Stimulated activated effector memory CD8-positive, alpha-beta T cell treated with anti-CD3 and anti-CD28 coated beads, Interleukin-12 subunit alpha, Interleukin-12 subunit beta, amount 100 ng/mL, for 72 hours (primary cell): ENCODE measurements around the gene FEZF1.
"Not testable (repeated sequence)": the region's sequence is repeated elsewhere in the genome, so short reads cannot be mapped to it uniquely, and the experiment has no call there.

Source experiments
- ATAC-seq: fragments of 150-1000 bp; cut with Tn5 transposase; 2 replicates; pipeline ENCODE4 v1.10.0; 2021
- DNase-seq, 2 donors: peaks; one replicate each; pipeline ENCODE4 v3.0.0; 2021 to 2022; ENCODE audit warnings: low spot score in 2 of 2
- H3K27ac Mint-ChIP-seq: one replicate; pipeline ENCODE4 v1.8.0; 2022; ENCODE audit warnings: mild to moderate bottlenecking, mixed read lengths
- H3K36me3 Mint-ChIP-seq: one replicate; pipeline ENCODE4 v1.8.0; 2022; ENCODE audit warnings: mild to moderate bottlenecking, mixed read lengths
- H3K4me1 Mint-ChIP-seq: one replicate; pipeline ENCODE4 v1.8.0; 2022; ENCODE audit warnings: mixed read lengths
- H3K4me3 Mint-ChIP-seq: one replicate; pipeline ENCODE4 v1.8.0; 2022; ENCODE audit warnings: mild to moderate bottlenecking, mixed read lengths
- H3K9me3 Mint-ChIP-seq: one replicate; pipeline ENCODE4 v1.8.0; 2022; ENCODE audit warnings: mixed read lengths

The FEZF1 gene

GRCh38 chr7:122300956-122301833 lies 3.4 kb downstream of the FEZF1 start:
- Mint-ChIP-seq H3K36me3 (peaks cover 6% of the 10 kb centered on the region), H3K4me1 (no peaks in the 10 kb centered on the region), H3K27ac (no peak overlapping the region), H3K4me3 (no peak overlapping the region), H3K9me3 (peaks cover 7% of the 10 kb centered on the region)
- DNase-seq = no peak
- no peak for ATAC-seq

- Mint-ChIP-seq H3K4me1 (no peaks in the 10 kb centered on the region), H3K27ac (no peak overlapping the region), H3K36me3 (no peaks in the 10 kb centered on the region), H3K9me3 (peaks cover 7% of the 10 kb centered on the region), H3K4me3 (no peak overlapping the region)
- DNase-seq (no peak), ATAC-seq (no peak)
Observed at GRCh38 chr7:122300211-122300932, 4.2 kb downstream of the FEZF1 start.

- ATAC-seq (no peak), DNase-seq (no peak)
- H3K9me3 Mint-ChIP-seq = peaks cover 10% of the 10 kb centered on the region
- no peak overlapping the region for H3K4me3 Mint-ChIP-seq
- H3K27ac Mint-ChIP-seq = no peak overlapping the region
- H3K4me1 Mint-ChIP-seq = no peaks in the 10 kb centered on the region
- H3K36me3 Mint-ChIP-seq = no peaks in the 10 kb centered on the region
Observed at GRCh38 chr7:122299624-122300210, 4.8 kb downstream of the FEZF1 start.

- no peak for DNase-seq
- no peak overlapping the region for H3K4me3 Mint-ChIP-seq
Observed at GRCh38 chr7:122298618-122299017, 5.9 kb downstream of the FEZF1 start.

GRCh38 chr7:122298131-122298530 lies 6.4 kb downstream of the FEZF1 start:
- Mint-ChIP-seq H3K4me3 (no peak overlapping the region), H3K4me1 (no peaks in the 10 kb centered on the region), H3K9me3 (peaks cover 7% of the 10 kb centered on the region), H3K27ac (no peak overlapping the region), H3K36me3 (no peaks in the 10 kb centered on the region)
- DNase-seq (no peak), ATAC-seq (no peak)

More at GRCh38 chr7:122298618-122299017, 5.9 kb downstream of the FEZF1 start:
- H3K36me3 Mint-ChIP-seq = no peaks in the 10 kb centered on the region
- ATAC-seq = no peak
- H3K9me3 Mint-ChIP-seq = peaks cover 10% of the 10 kb centered on the region
- H3K4me1 Mint-ChIP-seq = no peaks in the 10 kb centered on the region
- H3K27ac Mint-ChIP-seq = no peak overlapping the region

- Mint-ChIP-seq H3K9me3 (peaks cover 13% of the 10 kb centered on the region), H3K36me3 (no peaks in the 10 kb centered on the region), H3K27ac (no peak overlapping the region), H3K4me1 (no peaks in the 10 kb centered on the region), H3K4me3 (no peak overlapping the region)
- ATAC-seq (no peak), DNase-seq (no peak)
Observed at GRCh38 chr7:122291189-122291588, 13.4 kb downstream of the FEZF1 start.

- no peak overlapping the region for H3K27ac Mint-ChIP-seq
- DNase-seq (no peak), ATAC-seq (no peak)
- no peaks in the 10 kb centered on the region for H3K4me1 Mint-ChIP-seq
- H3K4me3 Mint-ChIP-seq = no peak overlapping the region
- no peaks in the 10 kb centered on the region for H3K36me3 Mint-ChIP-seq
- H3K9me3 Mint-ChIP-seq = peaks cover 13% of the 10 kb centered on the region
Observed at GRCh38 chr7:122290476-122290875, 14.1 kb downstream of the FEZF1 start.

- H3K27ac Mint-ChIP-seq = no peak overlapping the region
- H3K4me1 Mint-ChIP-seq = no peaks in the 10 kb centered on the region
Observed at GRCh38 chr7:122289426-122289825, 15.1 kb downstream of the FEZF1 start.

GRCh38 chr7:122284608-122285007 lies 19.9 kb downstream of the FEZF1 start:
- not testable (repeated sequence) for H3K4me3 Mint-ChIP-seq, H3K36me3 Mint-ChIP-seq, ATAC-seq, H3K4me1 Mint-ChIP-seq, H3K27ac Mint-ChIP-seq, DNase-seq
- peaks cover 11% of the 10 kb centered on the region for H3K9me3 Mint-ChIP-seq

More at GRCh38 chr7:122289426-122289825, 15.1 kb downstream of the FEZF1 start:
- ATAC-seq (no peak), DNase-seq (no peak)
- Mint-ChIP-seq H3K4me3 (no peak overlapping the region), H3K36me3 (no peaks in the 10 kb centered on the region), H3K9me3 (peaks cover 14% of the 10 kb centered on the region)

GRCh38 chr7:122273117-122273516 lies 31.4 kb downstream of the FEZF1 start:
- H3K4me1 Mint-ChIP-seq = no peaks in the 10 kb centered on the region
- H3K27ac Mint-ChIP-seq = no peak overlapping the region
- no peak overlapping the region for H3K4me3 Mint-ChIP-seq
- H3K9me3 Mint-ChIP-seq = peaks cover 15% of the 10 kb centered on the region
- ATAC-seq (no peak), DNase-seq (no peak)
- H3K36me3 Mint-ChIP-seq = no peaks in the 10 kb centered on the region

- ATAC-seq (no peak), DNase-seq (no peak)
- Mint-ChIP-seq H3K9me3 (peaks cover 5% of the 10 kb centered on the region), H3K36me3 (no peaks in the 10 kb centered on the region), H3K4me1 (no peaks in the 10 kb centered on the region), H3K27ac (no peak overlapping the region), H3K4me3 (no peak overlapping the region)
Observed at GRCh38 chr7:122269241-122269640, 35.3 kb downstream of the FEZF1 start.

GRCh38 chr7:122268101-122268500 lies 36.4 kb downstream of the FEZF1 start:
- H3K4me1 Mint-ChIP-seq = no peaks in the 10 kb centered on the region
- no peaks in the 10 kb centered on the region for H3K36me3 Mint-ChIP-seq
- no peak overlapping the region for H3K27ac Mint-ChIP-seq
- H3K9me3 Mint-ChIP-seq = peaks cover 10% of the 10 kb centered on the region
- no peak overlapping the region for H3K4me3 Mint-ChIP-seq
- ATAC-seq (no peak), DNase-seq (no peak)

GRCh38 chr7:122262246-122262645 lies 42.3 kb downstream of the FEZF1 start:
- Mint-ChIP-seq H3K4me3 (no peak overlapping the region), H3K27ac (no peak overlapping the region), H3K4me1 (no peaks in the 10 kb centered on the region), H3K36me3 (no peaks in the 10 kb centered on the region), H3K9me3 (peaks cover 12% of the 10 kb centered on the region)
- no peak for ATAC-seq
- DNase-seq = no peak

- H3K36me3 Mint-ChIP-seq = no peaks in the 10 kb centered on the region
- H3K9me3 Mint-ChIP-seq = peaks cover 12% of the 10 kb centered on the region
- no peak for DNase-seq
- H3K27ac Mint-ChIP-seq = no peak overlapping the region
- no peak overlapping the region for H3K4me3 Mint-ChIP-seq
- ATAC-seq = no peak
- H3K4me1 Mint-ChIP-seq = no peaks in the 10 kb centered on the region
Observed at GRCh38 chr7:122261442-122261841, 43.1 kb downstream of the FEZF1 start.

- H3K36me3 Mint-ChIP-seq = no peaks in the 10 kb centered on the region
- ATAC-seq (no peak), DNase-seq (no peak)
- no peaks in the 10 kb centered on the region for H3K4me1 Mint-ChIP-seq
- no peak overlapping the region for H3K27ac Mint-ChIP-seq
- H3K9me3 Mint-ChIP-seq = peaks cover 12% of the 10 kb centered on the region
- no peak overlapping the region for H3K4me3 Mint-ChIP-seq
Observed at GRCh38 chr7:122261016-122261415, 43.5 kb downstream of the FEZF1 start.
